GM19372 (cell line): ENCODE data around the gene APOC1.
"Not testable (repeated sequence)": the region's sequence is repeated elsewhere in the genome, so short reads cannot be mapped to it uniquely, and the experiment has no call there.

Experiments
- ATAC-seq: cut with Tn5 transposase; IDR thresholded peaks from one replicate; pipeline ENCODE4 v1.9.1; 2021; ENCODE audit warnings: mild to moderate bottlenecking, low read depth, moderate library complexity; ENCODE audit not compliant: unreplicated experiment

Gene APOC1

GRCh38 chr19:44909775-44910174, 4.6 kb upstream of the APOC1 start:
- no peak for ATAC-seq

GRCh38 chr19:44911896-44912295, 2.5 kb upstream of the APOC1 start:
- ATAC-seq, result not testable (repeated sequence)

- ATAC-seq, result no peak
These were observed 1.6 kb upstream of the APOC1 start for GRCh38 chr19:44912854-44913253.

- ATAC-seq, result not testable (repeated sequence)
These were observed 636 bp upstream of the APOC1 start for GRCh38 chr19:44913512-44914432.

- no peak for ATAC-seq
These were observed 9.9 kb downstream of the APOC1 start for GRCh38 chr19:44924243-44924725.

GRCh38 chr19:44925114-44925891, 10.9 kb downstream of the APOC1 start:
- no peak for ATAC-seq

- not testable (repeated sequence) for ATAC-seq
These were observed 12.1 kb downstream of the APOC1 start for GRCh38 chr19:44926245-44927077.

GRCh38 chr19:44927746-44928145, 13.3 kb downstream of the APOC1 start:
- no peak for ATAC-seq

GRCh38 chr19:44930088-44930487, 15.7 kb downstream of the APOC1 start:
- no peak for ATAC-seq

GRCh38 chr19:44931541-44931940, 17.1 kb downstream of the APOC1 start:
- no peak for ATAC-seq

GRCh38 chr19:44939668-44940067, 25.3 kb downstream of the APOC1 start:
- ATAC-seq, result no peak

GRCh38 chr19:44942067-44942571, 27.7 kb downstream of the APOC1 start, which contains the start of gene APOC4:
Gene APOC4, plus strand, starts transcription at chr19:44942237. Its CDS starts 41 bp downstream, at chr19:44942278.
- no peak for ATAC-seq

- peak; percentile 79 for ATAC-seq
These were observed 29.4 kb downstream of the APOC1 start for GRCh38 chr19:44943801-44944249.

- ATAC-seq, result no peak
These were observed 32.7 kb downstream of the APOC1 start for GRCh38 chr19:44947041-44947581.

GRCh38 chr19:44948237-44948636, 33.8 kb downstream of the APOC1 start:
- no peak for ATAC-seq

- ATAC-seq, result no peak
These were observed 34.5 kb downstream of the APOC1 start for GRCh38 chr19:44948763-44949374.

- no peak for ATAC-seq
These were observed 35.1 kb downstream of the APOC1 start for GRCh38 chr19:44949550-44949949.

GRCh38 chr19:44951179-44952159, 37.1 kb downstream of the APOC1 start:
- ATAC-seq, result no peak
